Adrenal gland (tissue), 12 donors: ENCODE results near the gene RNF4. TPM values are rescaled to one million over a fixed set of nuclear protein-coding genes. Genes with fewer than 3 reads are reported as not detected.
A peak's percentile ranks its signal among the peaks of the same experiment; 100 is the strongest.

Source experiments
- DNase-seq, 7 donors: peaks; one replicate each; pipeline ENCODE4 v3.0.0-alpha.2; 2019 to 2020
- H3K27ac ChIP-seq, 5 donors: fragments of 200-600 bp; sonication (generic) in 4 of 5; 1 replicate in 3 of 5; 2 replicates in 2 of 5; pipeline versions ENCODE4 v1.5.1 to v1.8.0; 2016 to 2020; ENCODE audit warnings: mild to moderate bottlenecking in 1 of 5
- H3K27me3 ChIP-seq: fragments of 200-600 bp; 2 replicates; pipeline ENCODE4 v1.8.0; 2021
- H3K36me3 ChIP-seq, 2 donors: fragments of 200-600 bp; replicated peaks in 1 of 2; 1 replicate in 1 of 2; 2 replicates in 1 of 2; pipeline versions ENCODE4 v1.5.1 to v1.8.0; 2018 to 2022
- H3K4me1 ChIP-seq, 2 donors: fragments of 200-600 bp; replicated peaks in 1 of 2; 1 replicate in 1 of 2; 2 replicates in 1 of 2; pipeline versions ENCODE4 v1.5.1 to v1.8.0; 2018 to 2021
- H3K4me3 ChIP-seq, 4 donors: fragments of 200-600 bp; sonication (generic) in 3 of 4; one replicate each; pipeline ENCODE4 v1.5.1; 2016 to 2018
- H3K9me3 ChIP-seq, 3 donors: fragments of 200-600 bp; sonication (generic) in 1 of 3; replicated peaks in 1 of 3; 1 replicate in 2 of 3; 2 replicates in 1 of 3; pipeline versions ENCODE4 v1.5.1 to v1.8.0; 2016 to 2021
- POLR2A ChIP-seq, 2 donors: fragments of 450-650 bp; IDR thresholded peaks; one replicate each; pipeline ENCODE4 v1.6.1; 2017; ENCODE audit warnings: antibody characterized with exemption in 2 of 2, mild to moderate bottlenecking in 2 of 2, moderate library complexity in 1 of 2
- WGBS, 4 donors: extraction: QIAGEN DNeasy Blood & Tissue Kit in 2 of 4; methylation state at CpG; one replicate each; pipeline versions ENCODE4 v1.1.5 to v1.1.7; 2013 to 2017; 5-methylcytosine and 5-hydroxymethylcytosine counted together
- intact Hi-C, 2 donors: fragments of 100-400 bp; cut with DNase I; formaldehyde crosslinking; loops; one replicate each; pipeline versions ENCODE4 v1.14.1 to v1.15.0; 2022 to 2023
- polyA plus RNA-seq, 3 donors: library from polyadenylated mRNA; stranded (reverse); fragments of 200-250 nt in 2 of 3; fragments of 350-450 nt in 1 of 3; fragmentation: Illumina TruSeq in 1 of 3; extraction: RNeasy Lipid Tissue Mini Kit (QIAGEN cat#74804) in 1 of 3; gene quantifications; one replicate each; pipeline ENCODE4 v1.2.3, GENCODE V29; 2013 to 2014
- total RNA-seq, 9 donors: library from RNA; depleted of rRNA in 4 of 9; stranded (reverse); fragments of >200 nt in 4 of 9; fragments of 120-200 nt in 1 of 9; fragmentation: NEBNext Ultra II Directional in 1 of 9; extraction: Animal tissue kit (Norgen Biotek cat#: 25700) in 1 of 9; gene quantifications; one replicate each; pipeline versions ENCODE4 v1.1.0 to v1.2.4, GENCODE V29; 2013 to 2023
- TF ChIP-seq, protein P1 (sequence below), 6 experiments: fragments of 450-650 bp in 4 of 6; fragments of 200-600 bp in 2 of 6; sonication (generic) in 1 of 6; IDR thresholded peaks; 1 replicate in 5 of 6; 2 replicates in 1 of 6; pipeline versions ENCODE4 v1.5.1 to v1.8.0; 2016 to 2021; ENCODE audit warnings: antibody characterized with exemption in 6 of 6, mild to moderate bottlenecking in 2 of 6, moderate library complexity in 1 of 6
- donor health status: healthy with polysubstance abuse.
- donor health status: Bipolar disorder and iron deficiency.
- donor health status: DM: yes; HTN: yes; CAD: no.
- donor health status: DM: no; HTN: no; CAD: no.
- donor health status: DM: no; HTN: no; CAD: no.
- donor health status: DM: yes; HTN: yes; CAD: no.

RNF4 gene
- total and polyA plus RNA-seq, 12 donors: 14.5 to 84.1 (median 49.9) TPM

GRCh38 chr4:2432004-2432403 is 36.9 kb upstream of the RNF4 start:
- intact Hi-C loops: no loop called here
- H3K27ac ChIP-seq: no peak overlapping the region
- no peaks in the 10 kb centered on the region for H3K27me3 ChIP-seq
- no peak overlapping the region for H3K4me3 ChIP-seq
- H3K9me3 ChIP-seq: no peaks in the 10 kb centered on the region
- no peaks in the 10 kb centered on the region for H3K36me3 ChIP-seq
- TF ChIP-seq, protein P1, sequence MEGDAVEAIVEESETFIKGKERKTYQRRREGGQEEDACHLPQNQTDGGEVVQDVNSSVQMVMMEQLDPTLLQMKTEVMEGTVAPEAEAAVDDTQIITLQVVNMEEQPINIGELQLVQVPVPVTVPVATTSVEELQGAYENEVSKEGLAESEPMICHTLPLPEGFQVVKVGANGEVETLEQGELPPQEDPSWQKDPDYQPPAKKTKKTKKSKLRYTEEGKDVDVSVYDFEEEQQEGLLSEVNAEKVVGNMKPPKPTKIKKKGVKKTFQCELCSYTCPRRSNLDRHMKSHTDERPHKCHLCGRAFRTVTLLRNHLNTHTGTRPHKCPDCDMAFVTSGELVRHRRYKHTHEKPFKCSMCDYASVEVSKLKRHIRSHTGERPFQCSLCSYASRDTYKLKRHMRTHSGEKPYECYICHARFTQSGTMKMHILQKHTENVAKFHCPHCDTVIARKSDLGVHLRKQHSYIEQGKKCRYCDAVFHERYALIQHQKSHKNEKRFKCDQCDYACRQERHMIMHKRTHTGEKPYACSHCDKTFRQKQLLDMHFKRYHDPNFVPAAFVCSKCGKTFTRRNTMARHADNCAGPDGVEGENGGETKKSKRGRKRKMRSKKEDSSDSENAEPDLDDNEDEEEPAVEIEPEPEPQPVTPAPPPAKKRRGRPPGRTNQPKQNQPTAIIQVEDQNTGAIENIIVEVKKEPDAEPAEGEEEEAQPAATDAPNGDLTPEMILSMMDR (IDR thresholded peaks at IDR 0.05): no peak
- no peak for TF ChIP-seq POLR2A (IDR thresholded peaks at IDR 0.05)
- H3K4me1 ChIP-seq: no peaks in the 10 kb centered on the region
- no peak for DNase-seq

GRCh38 chr4:2432991-2433530 is 35.8 kb upstream of the RNF4 start:
- peak overlapping the region in 1 of 5 donors; percentile 49 for H3K27ac ChIP-seq
- 56 to 70% (median 65%) methylated on average over 3 to 20 of the region's 20 CpGs for WGBS, 4 donors
- TF ChIP-seq POLR2A (IDR thresholded peaks at IDR 0.05): no peak
- TF ChIP-seq, protein P1 (IDR thresholded peaks at IDR 0.05): no peak
- peak in 2 of 7 donors; percentile 62 to 74 for DNase-seq
- H3K4me3 ChIP-seq: no peak overlapping the region
- no peaks in the 10 kb centered on the region for H3K36me3 ChIP-seq
- no peaks in the 10 kb centered on the region for H3K9me3 ChIP-seq
- intact Hi-C loops: no loop called here
- H3K4me1 ChIP-seq: no peaks in the 10 kb centered on the region
- no peaks in the 10 kb centered on the region for H3K27me3 ChIP-seq

DNA sequence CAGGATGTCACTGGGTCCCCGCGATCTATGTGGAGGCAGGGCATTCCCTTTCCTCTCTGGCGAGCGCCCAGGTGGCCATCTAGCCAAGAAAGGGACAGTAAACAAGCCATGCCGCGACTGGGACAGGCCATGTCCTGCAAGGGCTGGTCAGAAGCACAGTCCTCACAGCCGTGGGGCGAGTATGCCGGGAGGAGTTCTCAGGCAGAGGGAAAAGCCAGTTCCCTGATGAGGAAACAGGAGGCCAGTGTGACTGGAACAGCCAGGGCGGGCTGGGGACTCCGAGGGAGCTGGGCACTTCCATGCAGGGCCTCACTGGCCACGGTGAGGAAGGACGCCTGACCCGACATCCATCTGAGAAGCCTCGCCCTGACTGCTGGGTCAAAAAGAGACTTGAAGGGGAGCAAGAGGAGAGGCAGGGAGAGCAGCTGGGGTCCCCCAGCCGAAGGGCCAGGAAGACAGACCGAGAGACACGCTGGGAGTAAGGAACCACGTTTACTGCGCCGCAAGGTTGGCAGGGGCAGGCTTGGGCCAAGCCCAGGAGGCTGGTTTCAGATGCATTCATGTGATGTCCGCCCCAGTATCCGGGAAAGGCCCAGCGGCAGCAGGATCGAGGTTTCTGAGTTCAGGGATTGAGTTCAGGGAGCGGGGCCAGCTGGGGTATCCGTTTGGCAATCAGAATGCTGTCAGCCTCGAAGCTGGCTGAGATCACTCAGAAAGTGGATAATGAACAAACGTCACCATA is 35.1 kb upstream of the RNF4 start:
- intact Hi-C loops: no loop called here
- Histone ChIP-seq H3K36me3 (no peaks in the 10 kb centered on the region), H3K4me1 (no peaks in the 10 kb centered on the region), H3K4me3 (no peak overlapping the region), H3K9me3 (no peaks in the 10 kb centered on the region), H3K27ac (peak overlapping the region in 1 of 5 donors; percentile 45), H3K27me3 (no peaks in the 10 kb centered on the region)
- WGBS, 4 donors: 77 to 79% (median 77%) methylated on average over 25 to 29 of the region's 29 CpGs
- TF ChIP-seq POLR2A (IDR thresholded peaks at IDR 0.05): no peak
- TF ChIP-seq, protein P1 (IDR thresholded peaks at IDR 0.05): no peak
- DNase-seq: no peak

DNA sequence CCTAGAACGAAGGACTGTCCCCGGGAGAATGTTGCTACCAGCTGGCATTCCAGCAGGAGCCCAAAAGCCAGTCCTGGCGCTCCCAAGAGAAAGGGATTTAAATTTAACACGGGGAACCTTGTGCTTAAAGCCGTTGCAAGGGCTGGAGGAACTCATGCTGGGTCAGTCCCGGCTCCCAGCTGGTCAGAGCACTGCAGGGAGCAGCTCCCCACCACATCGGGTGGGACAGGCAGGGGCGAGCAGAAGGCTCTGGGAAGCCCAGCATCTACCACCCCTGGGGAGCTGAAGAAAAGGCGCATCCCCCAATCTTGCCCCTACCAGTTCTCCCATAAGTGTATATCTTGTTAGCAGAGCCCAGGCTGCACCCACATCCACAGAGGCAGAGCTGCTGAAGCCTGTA is 34.5 kb upstream of the RNF4 start:
- Histone ChIP-seq H3K36me3 (no peaks in the 10 kb centered on the region), H3K27ac (no peak overlapping the region), H3K27me3 (no peaks in the 10 kb centered on the region), H3K4me1 (no peaks in the 10 kb centered on the region), H3K9me3 (no peaks in the 10 kb centered on the region), H3K4me3 (no peak overlapping the region)
- TF ChIP-seq, protein P1 (IDR thresholded peaks at IDR 0.05): no peak
- no peak for TF ChIP-seq POLR2A (IDR thresholded peaks at IDR 0.05)
- no peak for DNase-seq
- 69 to 80% (median 72%) methylated on average over 5 to 9 of the region's 9 CpGs for WGBS, 4 donors
- intact Hi-C loops: no loop called here
